Measurements from ENCODE around the gene LRRC17.
"Not testable (repeated sequence)": the region's sequence is repeated elsewhere in the genome, so short reads cannot be mapped to it uniquely, and the experiment has no call there.

LRRC17 gene

GRCh38 chr7:102942181-102942866 is 29.5 kb downstream of the LRRC17 start:
- DNase-seq (ENCODE audit: low spot score in 2 of 2), result no peak
- Mint-ChIP-seq H3K27ac (no peak overlapping the region), H3K4me3 (no peak overlapping the region), H3K36me3 (no peaks in the 10 kb centered on the region), H3K9me3 (no peaks in the 10 kb centered on the region), H3K27me3 (no peaks in the 10 kb centered on the region), H3K4me1 (no peaks in the 10 kb centered on the region)
- no peak for ATAC-seq (ENCODE audit: low read depth)

GRCh38 chr7:102942868-102943267 is 30.1 kb downstream of the LRRC17 start:
- Mint-ChIP-seq H3K27ac (no peak overlapping the region), H3K9me3 (no peaks in the 10 kb centered on the region), H3K27me3 (no peaks in the 10 kb centered on the region), H3K36me3 (no peaks in the 10 kb centered on the region), H3K4me1 (no peaks in the 10 kb centered on the region), H3K4me3 (no peak overlapping the region)
- DNase-seq (ENCODE audit: low spot score in 2 of 2), result no peak
- no peak for ATAC-seq (ENCODE audit: low read depth)

GRCh38 chr7:102943423-102944169 is 30.8 kb downstream of the LRRC17 start:
- Mint-ChIP-seq H3K9me3 (no peaks in the 10 kb centered on the region), H3K27me3 (no peaks in the 10 kb centered on the region), H3K36me3 (no peaks in the 10 kb centered on the region), H3K27ac (no peak overlapping the region), H3K4me1 (no peaks in the 10 kb centered on the region), H3K4me3 (no peak overlapping the region)
- no peak for DNase-seq (ENCODE audit: low spot score in 2 of 2)
- ATAC-seq (ENCODE audit: low read depth), result no peak

GRCh38 chr7:102944241-102944640 is 31.4 kb downstream of the LRRC17 start:
- no peak for DNase-seq (ENCODE audit: low spot score in 2 of 2)
- Mint-ChIP-seq H3K9me3 (no peaks in the 10 kb centered on the region), H3K27ac (no peak overlapping the region), H3K36me3 (no peaks in the 10 kb centered on the region), H3K4me3 (no peak overlapping the region), H3K27me3 (no peaks in the 10 kb centered on the region), H3K4me1 (no peaks in the 10 kb centered on the region)
- no peak for ATAC-seq (ENCODE audit: low read depth)

DNA sequence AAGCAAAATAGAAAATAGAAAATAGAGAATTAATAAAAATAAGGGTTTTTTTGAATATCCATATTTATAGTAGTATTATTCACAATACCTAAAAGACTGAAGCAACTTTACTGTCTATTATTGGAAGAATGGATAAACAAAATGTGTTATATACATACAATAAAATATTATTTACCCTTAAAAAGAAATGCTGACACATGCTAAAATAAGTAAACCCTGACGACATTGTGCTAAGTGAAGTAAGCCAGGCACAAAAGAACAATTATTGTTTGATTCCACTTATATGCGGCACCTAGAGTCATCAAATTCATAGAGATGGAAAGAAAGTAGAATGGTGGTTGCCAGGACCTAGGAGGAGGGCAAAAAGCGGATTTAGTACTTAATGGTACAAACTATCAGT is 39.0 kb downstream of the LRRC17 start:
- no peak for DNase-seq (ENCODE audit: low spot score in 2 of 2)
- Mint-ChIP-seq H3K4me1 (no peaks in the 10 kb centered on the region), H3K9me3 (peaks cover 14% of the 10 kb centered on the region), H3K27me3 (peaks cover 5% of the 10 kb centered on the region), H3K36me3 (peaks cover 12% of the 10 kb centered on the region), H3K27ac (no peak overlapping the region), H3K4me3 (no peak overlapping the region)
- no peak for ATAC-seq (ENCODE audit: low read depth)

GRCh38 chr7:102953406-102953805 is 40.6 kb downstream of the LRRC17 start:
- no peak overlapping the region for H3K27ac Mint-ChIP-seq
- peaks cover 5% of the 10 kb centered on the region for H3K27me3 Mint-ChIP-seq
- H3K36me3 Mint-ChIP-seq, result peaks cover 12% of the 10 kb centered on the region
- H3K9me3 Mint-ChIP-seq, result peaks cover 14% of the 10 kb centered on the region
- H3K4me3 Mint-ChIP-seq, result no peak overlapping the region
- no peak for ATAC-seq (ENCODE audit: low read depth)
- no peak for DNase-seq (ENCODE audit: low spot score in 2 of 2)
- no peaks in the 10 kb centered on the region for H3K4me1 Mint-ChIP-seq

DNA sequence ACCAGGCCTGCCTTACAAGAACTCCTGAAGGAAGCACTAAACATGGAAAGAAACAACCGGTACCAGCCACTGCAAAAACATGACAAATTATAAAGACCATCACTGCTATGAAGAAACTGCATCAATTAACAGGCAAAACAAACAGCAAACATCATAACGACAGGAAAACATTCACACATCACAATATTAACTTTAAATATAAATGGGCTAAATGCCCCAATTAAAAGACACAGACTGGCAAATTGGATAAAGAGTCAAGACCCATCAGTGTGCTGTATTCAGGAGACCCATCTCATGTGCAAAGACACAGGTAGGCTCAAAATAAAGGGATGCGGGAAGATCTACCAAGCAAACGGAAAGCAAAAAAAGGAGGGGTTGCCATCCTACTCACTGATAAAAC is 41.6 kb downstream of the LRRC17 start:
- peaks cover 14% of the 10 kb centered on the region for H3K9me3 Mint-ChIP-seq

DNA sequence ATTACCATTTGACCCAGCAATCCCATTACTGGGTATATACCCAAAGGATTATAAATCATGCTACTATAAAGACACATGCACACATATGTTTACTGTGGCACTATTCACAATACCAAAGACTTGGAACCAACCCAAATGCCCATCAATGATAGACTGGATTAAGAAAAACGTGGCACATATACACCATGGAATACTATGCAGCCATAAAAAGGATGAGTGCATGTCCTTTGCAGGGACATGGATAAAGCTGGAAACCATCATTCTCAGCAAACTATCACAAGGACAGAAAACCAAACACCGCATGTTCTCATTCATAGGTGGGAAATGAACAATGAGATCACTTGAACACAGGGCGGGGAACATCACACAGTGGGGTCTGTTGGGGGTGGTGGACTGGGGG is 45.2 kb downstream of the LRRC17 start:
- not testable (repeated sequence) for ATAC-seq (ENCODE audit: low read depth); H3K27me3 Mint-ChIP-seq; H3K27ac Mint-ChIP-seq; DNase-seq (ENCODE audit: low spot score in 2 of 2); H3K4me1 Mint-ChIP-seq; H3K4me3 Mint-ChIP-seq
- Mint-ChIP-seq H3K9me3 (peaks cover 13% of the 10 kb centered on the region), H3K36me3 (peaks cover 10% of the 10 kb centered on the region)

More for the DNA sequence above, 41.6 kb downstream of the LRRC17 start:
- not testable (repeated sequence) for DNase-seq (ENCODE audit: low spot score in 2 of 2); ATAC-seq (ENCODE audit: low read depth); H3K27me3 Mint-ChIP-seq; H3K4me3 Mint-ChIP-seq; H3K4me1 Mint-ChIP-seq; H3K27ac Mint-ChIP-seq
- H3K36me3 Mint-ChIP-seq, result peaks cover 12% of the 10 kb centered on the region

DNA sequence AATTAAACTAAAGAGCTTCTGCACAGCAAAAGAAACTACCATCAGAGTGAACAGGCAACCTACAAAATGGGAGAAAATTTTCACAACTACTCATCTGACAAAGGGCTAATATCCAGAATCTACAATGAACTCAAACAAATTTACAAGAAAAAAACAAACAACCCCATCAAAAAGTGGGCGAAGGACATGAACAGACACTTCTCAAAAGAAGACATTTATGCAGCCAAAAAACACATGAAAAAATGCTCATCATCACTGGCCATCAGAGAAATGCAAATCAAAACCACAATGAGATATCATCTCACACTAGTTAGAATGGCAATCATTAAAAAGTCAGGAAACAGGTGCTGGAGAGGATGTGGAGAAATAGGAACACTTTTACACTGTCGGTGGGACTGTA is 49.2 kb downstream of the LRRC17 start:
- H3K27me3 Mint-ChIP-seq; H3K36me3 Mint-ChIP-seq; DNase-seq (ENCODE audit: low spot score in 2 of 2); H3K27ac Mint-ChIP-seq; H3K4me1 Mint-ChIP-seq; ATAC-seq (ENCODE audit: low read depth); H3K9me3 Mint-ChIP-seq; H3K4me3 Mint-ChIP-seq: not testable (repeated sequence)

DNA sequence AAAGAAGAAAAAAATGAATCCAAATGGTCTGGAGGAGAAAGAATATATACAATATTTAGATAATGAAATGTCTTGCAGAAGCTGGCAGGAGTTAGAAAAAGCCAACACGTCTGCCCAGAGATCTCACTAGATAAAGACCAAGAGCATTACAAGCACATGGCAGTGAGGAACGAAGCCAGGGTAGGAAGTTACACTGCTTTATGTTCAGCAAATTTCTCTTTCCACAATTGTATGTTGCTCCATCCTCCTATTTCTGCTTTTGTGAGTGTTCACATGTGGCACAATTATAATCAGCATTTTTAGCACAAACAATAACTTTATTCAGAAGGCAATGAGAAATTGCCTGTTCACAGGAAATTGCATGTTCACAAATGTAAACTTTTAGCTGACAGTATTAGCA is 53.7 kb downstream of the LRRC17 start:
- no peak overlapping the region for H3K27ac Mint-ChIP-seq
- H3K4me1 Mint-ChIP-seq, result no peaks in the 10 kb centered on the region
- ATAC-seq (ENCODE audit: low read depth) (no peak), DNase-seq (ENCODE audit: low spot score in 2 of 2) (no peak)
- no peak overlapping the region for H3K4me3 Mint-ChIP-seq
- H3K36me3 Mint-ChIP-seq, result no peaks in the 10 kb centered on the region
- H3K27me3 Mint-ChIP-seq, result no peaks in the 10 kb centered on the region
- H3K9me3 Mint-ChIP-seq, result no peaks in the 10 kb centered on the region

GRCh38 chr7:102967798-102968197 is 55.0 kb downstream of the LRRC17 start:
- Mint-ChIP-seq H3K9me3 (no peaks in the 10 kb centered on the region), H3K36me3 (no peaks in the 10 kb centered on the region), H3K27ac (no peak overlapping the region), H3K27me3 (no peaks in the 10 kb centered on the region), H3K4me3 (no peak overlapping the region), H3K4me1 (no peaks in the 10 kb centered on the region)
- ATAC-seq (ENCODE audit: low read depth) (no peak), DNase-seq (ENCODE audit: low spot score in 2 of 2) (no peak)

- ATAC-seq (ENCODE audit: low read depth) (no peak), DNase-seq (ENCODE audit: low spot score in 2 of 2) (no peak)
- H3K4me3 Mint-ChIP-seq, result no peak overlapping the region
- H3K27ac Mint-ChIP-seq, result no peak overlapping the region
- H3K4me1 Mint-ChIP-seq, result no peaks in the 10 kb centered on the region
- no peaks in the 10 kb centered on the region for H3K9me3 Mint-ChIP-seq
- H3K36me3 Mint-ChIP-seq, result no peaks in the 10 kb centered on the region
- H3K27me3 Mint-ChIP-seq, result peaks cover 7% of the 10 kb centered on the region
Measured at GRCh38 chr7:102973096-102973802, 60.4 kb downstream of the LRRC17 start.

DNA sequence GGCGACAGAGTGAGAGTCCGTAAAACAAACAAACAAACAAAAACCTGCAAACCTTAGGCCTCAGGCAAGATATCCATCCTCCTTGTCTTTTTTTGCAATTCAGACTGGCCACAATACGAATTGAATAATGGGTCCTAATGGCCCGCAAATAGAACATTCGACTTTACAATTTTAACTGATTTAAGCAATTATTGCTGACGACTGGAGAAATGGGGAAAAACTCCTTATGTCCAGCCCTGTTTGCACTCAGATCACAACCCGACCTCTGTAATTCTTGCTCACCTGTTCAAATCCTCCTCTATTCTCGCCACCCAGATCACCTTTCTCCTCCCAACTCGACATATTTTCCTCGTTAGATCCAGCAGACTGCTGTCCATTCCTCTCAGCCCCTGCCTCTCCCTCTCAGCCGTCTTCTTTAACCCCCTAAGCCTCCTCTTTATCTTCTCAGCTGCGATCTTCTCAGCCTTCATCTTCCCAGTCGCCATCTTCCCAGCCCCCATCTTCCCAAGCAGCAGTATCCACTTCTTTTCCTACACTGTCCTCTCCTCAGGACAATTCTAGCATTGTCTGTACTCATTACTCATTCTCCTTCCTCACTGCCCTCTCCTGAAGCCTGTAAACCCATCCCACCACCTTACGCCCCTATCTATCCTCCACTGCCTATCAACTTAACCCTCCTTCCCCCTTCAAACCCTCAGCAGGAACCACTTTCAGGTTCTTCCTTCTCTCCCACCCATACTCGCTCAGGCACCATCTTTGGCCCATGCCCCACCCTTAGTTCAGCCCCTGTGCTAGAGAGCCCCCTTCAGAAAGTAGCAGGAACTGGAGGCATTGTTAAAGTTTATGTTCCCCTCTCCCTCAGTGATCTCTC is 61.8 kb downstream of the LRRC17 start:
- no peak overlapping the region for H3K4me3 Mint-ChIP-seq
- no peak for ATAC-seq (ENCODE audit: low read depth)

DNA sequence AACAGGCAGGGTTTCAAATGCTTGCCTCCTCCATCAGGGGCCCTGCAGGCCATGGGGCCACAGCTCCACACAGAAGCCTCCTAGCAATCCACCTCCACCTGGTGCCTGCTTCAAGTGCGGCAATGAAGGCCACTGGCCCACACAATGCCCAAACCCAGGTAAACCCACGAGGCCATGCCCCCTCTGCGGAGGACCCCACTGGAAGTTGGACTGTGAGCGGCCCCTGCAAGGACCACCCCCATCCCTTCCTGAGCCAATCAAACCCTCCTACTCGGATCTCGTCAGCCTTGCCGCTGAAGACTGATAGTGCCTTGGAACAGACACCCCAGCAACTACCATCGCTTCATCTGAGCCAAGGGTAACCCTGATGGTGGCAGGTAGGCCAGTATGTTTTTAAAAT is 63.1 kb downstream of the LRRC17 start:
- ATAC-seq (ENCODE audit: low read depth), result no peak

More for the DNA sequence above, 61.8 kb downstream of the LRRC17 start:
- Mint-ChIP-seq H3K36me3 (peaks cover 1% of the 10 kb centered on the region), H3K27me3 (peaks cover 7% of the 10 kb centered on the region), H3K27ac (no peak overlapping the region), H3K9me3 (peaks cover 1% of the 10 kb centered on the region), H3K4me1 (no peaks in the 10 kb centered on the region)
- no peak for DNase-seq (ENCODE audit: low spot score in 2 of 2)

More for the DNA sequence above, 63.1 kb downstream of the LRRC17 start:
- DNase-seq (ENCODE audit: low spot score in 2 of 2), result no peak
- H3K27ac Mint-ChIP-seq, result no peak overlapping the region
- H3K27me3 Mint-ChIP-seq, result peaks cover 7% of the 10 kb centered on the region
- no peaks in the 10 kb centered on the region for H3K4me1 Mint-ChIP-seq
- peaks cover 1% of the 10 kb centered on the region for H3K36me3 Mint-ChIP-seq
- H3K4me3 Mint-ChIP-seq, result no peak overlapping the region
- H3K9me3 Mint-ChIP-seq, result peaks cover 3% of the 10 kb centered on the region

All from memory B cell (primary cell).